Peyer's patch (tissue), 4 donors: Measurements from ENCODE around the gene NPFF. TPM values are rescaled to one million over a fixed set of nuclear protein-coding genes. Genes with fewer than 3 reads are reported as not detected.
"Not testable (repeated sequence)": the region's sequence is repeated elsewhere in the genome, so short reads cannot be mapped to it uniquely, and the experiment has no call there.

ENCODE experiments used
- DNase-seq, 3 donors: peaks; one replicate each; pipeline ENCODE4 v3.0.0-alpha.2; 2017 to 2019
- H3K27ac ChIP-seq, 4 donors: fragments of 200-600 bp; sonication (generic); one replicate each; pipeline ENCODE4 v1.5.1; 2016 to 2019
- H3K27me3 ChIP-seq, 2 donors: fragments of 200-600 bp; sonication (generic); one replicate each; pipeline ENCODE4 v1.5.1; 2019
- H3K36me3 ChIP-seq, 3 donors: fragments of 200-600 bp; sonication (generic); one replicate each; pipeline ENCODE4 v1.5.1; 2016 to 2019
- H3K4me1 ChIP-seq, 4 donors: fragments of 200-600 bp; sonication (generic); one replicate each; pipeline ENCODE4 v1.5.1; 2016 to 2019
- H3K4me3 ChIP-seq, 4 donors: fragments of 200-600 bp; sonication (generic); 1 replicate in 3 of 4; 2 replicates in 1 of 4; pipeline ENCODE4 v1.5.1; 2016 to 2019; ENCODE audit warnings: mild to moderate bottlenecking in 1 of 4
- H3K9me3 ChIP-seq, 4 donors: fragments of 200-600 bp; sonication (generic); one replicate each; pipeline ENCODE4 v1.5.1; 2016 to 2019; ENCODE audit warnings: mild to moderate bottlenecking in 1 of 4
- CTCF ChIP-seq, 6 experiments: fragments of 450-650 bp in 4 of 6; fragments of 200-600 bp in 2 of 6; sonication (generic) in 1 of 6; IDR thresholded peaks; one replicate each; pipeline ENCODE4 v1.5.1; 2017 to 2019; ENCODE audit warnings: antibody characterized with exemption in 6 of 6, mild to moderate bottlenecking in 3 of 6, moderate library complexity in 1 of 6
- POLR2A ChIP-seq, 2 donors: fragments of 450-650 bp; IDR thresholded peaks; one replicate each; pipeline ENCODE4 v1.5.1; 2017; ENCODE audit warnings: antibody characterized with exemption in 2 of 2, mild to moderate bottlenecking in 2 of 2, moderate library complexity in 2 of 2
- total RNA-seq, 4 donors: library from RNA; depleted of rRNA; stranded (reverse); fragments of >200 nt; gene quantifications; one replicate each; pipeline ENCODE4 v1.1.0, GENCODE V29; 2016

Gene NPFF, protein sequence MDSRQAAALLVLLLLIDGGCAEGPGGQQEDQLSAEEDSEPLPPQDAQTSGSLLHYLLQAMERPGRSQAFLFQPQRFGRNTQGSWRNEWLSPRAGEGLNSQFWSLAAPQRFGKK
- not detected for total RNA-seq

DNA sequence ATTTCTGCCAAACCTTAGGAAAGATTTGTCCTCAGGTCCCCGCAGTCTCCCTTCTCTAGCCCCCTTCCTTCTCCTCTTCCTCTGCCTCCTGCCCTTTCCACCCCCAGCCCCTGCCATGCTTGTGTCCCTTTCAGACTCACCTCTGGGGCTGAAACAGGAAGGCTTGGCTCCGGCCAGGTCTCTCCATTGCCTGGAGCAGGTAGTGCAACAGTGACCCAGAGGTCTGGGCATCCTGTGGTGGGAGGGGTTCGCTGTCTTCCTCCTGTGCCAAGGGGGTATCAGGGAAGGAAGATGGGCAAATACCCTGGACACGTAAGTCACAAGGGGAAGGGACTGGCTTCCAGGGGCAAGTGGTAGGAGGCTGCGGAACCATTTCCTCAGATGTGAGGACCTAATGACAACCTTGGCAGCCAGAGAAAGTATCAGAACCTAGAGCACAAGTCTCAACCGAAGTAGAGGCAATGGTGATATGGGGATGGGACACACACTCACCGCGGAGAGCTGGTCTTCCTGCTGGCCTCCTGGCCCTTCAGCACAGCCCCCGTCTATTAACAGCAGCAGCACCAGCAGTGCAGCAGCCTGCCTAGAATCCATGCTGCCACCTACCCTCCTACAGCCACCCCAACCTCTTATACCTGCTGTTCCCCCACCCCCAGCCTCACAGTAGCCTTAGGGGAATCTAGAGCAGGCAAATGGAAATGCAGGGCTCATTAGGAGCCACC lies at the start of gene NPFF:
TSS of gene NPFF (minus strand) at position 604 of the 722 bp plus-strand sequence. CDS start at position 594, 10 bp downstream.
- peaks cover under 1 to 9% (median 2%) of the 10 kb centered on the region in 4 donors for H3K4me1 ChIP-seq
- H3K4me3 ChIP-seq: no peak within 1 kb of the TSS
- H3K27me3 ChIP-seq: no peaks in the 10 kb centered on the region
- peaks cover 0 to 38% (median 0%) of the 10 kb centered on the region in 3 donors for H3K36me3 ChIP-seq
- DNase-seq: no peak
- TF ChIP-seq POLR2A (IDR thresholded peaks at IDR 0.05): no peak
- no peak for TF ChIP-seq CTCF (IDR thresholded peaks at IDR 0.05)
- H3K27ac ChIP-seq: no peak within 1 kb of the TSS
- no peaks in the 10 kb centered on the region for H3K9me3 ChIP-seq

GRCh38 chr12:53552361-53553327 lies 45.4 kb upstream of the NPFF start:
- TF ChIP-seq POLR2A (IDR thresholded peaks at IDR 0.05) (no peak), CTCF (IDR thresholded peaks at IDR 0.05) (no peak)

DNA sequence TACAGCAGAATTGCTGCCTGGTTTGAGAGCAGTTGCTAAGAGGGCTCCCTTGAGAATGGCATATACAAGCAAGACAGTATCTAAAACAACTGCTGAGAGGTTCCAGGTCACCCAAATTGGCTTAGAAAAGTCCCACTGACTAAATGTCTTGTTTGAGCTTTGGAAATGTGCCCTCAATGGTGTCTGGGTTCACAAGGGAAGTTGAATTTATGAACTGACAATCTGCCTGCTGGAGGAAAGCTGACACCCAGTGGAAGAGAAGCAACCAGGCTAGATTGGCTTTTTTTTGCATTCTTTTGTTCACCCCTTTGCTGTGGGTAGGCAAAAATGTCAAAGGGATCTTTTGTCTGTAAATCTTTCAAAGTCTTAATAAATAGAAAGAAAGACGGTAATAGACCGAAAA lies 44.6 kb upstream of the NPFF start:
- no peak for TF ChIP-seq CTCF (IDR thresholded peaks at IDR 0.05)
- no peaks in the 10 kb centered on the region for H3K4me1 ChIP-seq
- H3K9me3 ChIP-seq: no peaks in the 10 kb centered on the region
- no peak overlapping the region for H3K27ac ChIP-seq
- peaks cover 0 to 49% (median 0%) of the 10 kb centered on the region in 3 donors for H3K36me3 ChIP-seq
- no peak overlapping the region for H3K4me3 ChIP-seq
- H3K27me3 ChIP-seq: no peaks in the 10 kb centered on the region
- DNase-seq: no peak

More at GRCh38 chr12:53552361-53553327, 45.4 kb upstream of the NPFF start:
- H3K36me3 ChIP-seq: peaks cover 0 to 45% (median 0%) of the 10 kb centered on the region in 3 donors
- H3K4me1 ChIP-seq: no peaks in the 10 kb centered on the region
- H3K4me3 ChIP-seq: no peak overlapping the region
- no peaks in the 10 kb centered on the region for H3K27me3 ChIP-seq
- no peak overlapping the region for H3K27ac ChIP-seq
- no peaks in the 10 kb centered on the region for H3K9me3 ChIP-seq
- DNase-seq: peak in 1 of 3 donors; percentile 18

GRCh38 chr12:53550595-53550994 lies 43.3 kb upstream of the NPFF start:
- no peaks in the 10 kb centered on the region for H3K9me3 ChIP-seq
- no peak for DNase-seq

GRCh38 chr12:53550131-53550530 lies 42.8 kb upstream of the NPFF start:
- not testable (repeated sequence) for DNase-seq, H3K27ac ChIP-seq, H3K4me3 ChIP-seq, H3K4me1 ChIP-seq, H3K27me3 ChIP-seq, H3K9me3 ChIP-seq
- H3K36me3 ChIP-seq: peaks cover 0 to 54% (median 0%) of the 10 kb centered on the region in 3 donors

More at GRCh38 chr12:53550595-53550994, 43.3 kb upstream of the NPFF start:
- H3K27ac ChIP-seq: no peak overlapping the region
- no peaks in the 10 kb centered on the region for H3K4me1 ChIP-seq
- no peak for TF ChIP-seq POLR2A (IDR thresholded peaks at IDR 0.05)
- no peak for TF ChIP-seq CTCF (IDR thresholded peaks at IDR 0.05)
- H3K36me3 ChIP-seq: peaks cover 0 to 50% (median 0%) of the 10 kb centered on the region in 3 donors
- H3K27me3 ChIP-seq: no peaks in the 10 kb centered on the region
- H3K4me3 ChIP-seq: no peak overlapping the region

DNA sequence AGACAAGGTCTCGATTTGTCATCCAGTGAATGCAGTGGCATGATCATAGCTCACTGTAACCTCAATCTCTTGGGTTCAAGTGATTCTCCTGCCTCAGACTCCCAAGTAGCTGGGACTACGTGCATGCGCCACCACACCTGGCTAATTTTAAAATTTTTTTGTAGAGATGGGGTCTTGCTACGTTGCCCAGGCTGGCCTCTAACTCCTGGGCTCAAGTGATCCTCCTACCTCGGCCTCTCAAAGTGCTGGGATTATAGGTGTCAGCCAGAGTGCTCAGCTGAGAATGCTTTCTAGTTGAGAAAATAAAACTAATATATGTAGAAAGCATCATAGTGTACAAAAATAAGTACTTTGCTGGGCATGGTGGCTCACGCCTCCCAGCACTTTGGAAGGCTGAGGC lies 41.1 kb upstream of the NPFF start:
- DNase-seq, H3K4me1 ChIP-seq, H3K27me3 ChIP-seq, H3K27ac ChIP-seq, H3K4me3 ChIP-seq, H3K9me3 ChIP-seq: not testable (repeated sequence)
- H3K36me3 ChIP-seq: peaks cover 0 to 55% (median 0%) of the 10 kb centered on the region in 3 donors
